Retinal pigment epithelial cell (primary cell): ENCODE measurements around the gene KIDINS220.

Source experiments
- DNase-seq: peaks from one replicate; pipeline ENCODE4 v3.0.0-alpha.2; 2010; ENCODE audit warnings: low read depth
- H3K4me3 ChIP-seq: 2 replicates; pipeline ENCODE4 v1.5.1; 2011; ENCODE audit warnings: mild to moderate bottlenecking, low read length, control low read depth, moderate library complexity
- TF ChIP-seq, protein P1 (sequence below): conservative IDR thresholded peaks from 2 replicates; pipeline ENCODE4 v1.5.1; 2011; ENCODE audit warnings: low read depth, low read length, control low read depth, inconsistent platforms

Gene KIDINS220

DNA sequence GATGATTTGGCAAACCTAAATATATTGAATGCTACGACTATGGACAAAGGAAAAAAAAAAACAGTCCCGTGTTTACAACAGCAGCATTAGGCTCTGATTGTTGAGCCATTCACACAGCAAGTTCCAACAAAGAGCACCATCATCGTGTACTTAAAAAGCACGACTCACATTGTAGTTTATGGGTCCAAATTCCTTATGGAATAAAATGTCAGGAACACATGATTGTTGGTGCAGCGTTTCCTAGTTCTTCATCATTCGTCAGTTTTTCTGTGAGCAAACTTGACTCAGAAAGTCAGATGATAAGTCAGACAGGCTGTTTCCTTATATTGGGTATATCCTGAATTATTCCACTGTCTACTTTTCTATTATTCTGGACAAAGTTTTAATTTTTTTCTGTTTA, 10.0 kb upstream of the KIDINS220 start:
- H3K4me3 ChIP-seq, result no peak overlapping the region
- no peak for DNase-seq
- TF ChIP-seq, protein P1, sequence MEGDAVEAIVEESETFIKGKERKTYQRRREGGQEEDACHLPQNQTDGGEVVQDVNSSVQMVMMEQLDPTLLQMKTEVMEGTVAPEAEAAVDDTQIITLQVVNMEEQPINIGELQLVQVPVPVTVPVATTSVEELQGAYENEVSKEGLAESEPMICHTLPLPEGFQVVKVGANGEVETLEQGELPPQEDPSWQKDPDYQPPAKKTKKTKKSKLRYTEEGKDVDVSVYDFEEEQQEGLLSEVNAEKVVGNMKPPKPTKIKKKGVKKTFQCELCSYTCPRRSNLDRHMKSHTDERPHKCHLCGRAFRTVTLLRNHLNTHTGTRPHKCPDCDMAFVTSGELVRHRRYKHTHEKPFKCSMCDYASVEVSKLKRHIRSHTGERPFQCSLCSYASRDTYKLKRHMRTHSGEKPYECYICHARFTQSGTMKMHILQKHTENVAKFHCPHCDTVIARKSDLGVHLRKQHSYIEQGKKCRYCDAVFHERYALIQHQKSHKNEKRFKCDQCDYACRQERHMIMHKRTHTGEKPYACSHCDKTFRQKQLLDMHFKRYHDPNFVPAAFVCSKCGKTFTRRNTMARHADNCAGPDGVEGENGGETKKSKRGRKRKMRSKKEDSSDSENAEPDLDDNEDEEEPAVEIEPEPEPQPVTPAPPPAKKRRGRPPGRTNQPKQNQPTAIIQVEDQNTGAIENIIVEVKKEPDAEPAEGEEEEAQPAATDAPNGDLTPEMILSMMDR, result no peak

- TF ChIP-seq, protein P1, result no peak
- no peak for DNase-seq
- no peak overlapping the region for H3K4me3 ChIP-seq
These were observed 4.5 kb upstream of the KIDINS220 start for GRCh38 chr2:8841932-8842331.

DNA sequence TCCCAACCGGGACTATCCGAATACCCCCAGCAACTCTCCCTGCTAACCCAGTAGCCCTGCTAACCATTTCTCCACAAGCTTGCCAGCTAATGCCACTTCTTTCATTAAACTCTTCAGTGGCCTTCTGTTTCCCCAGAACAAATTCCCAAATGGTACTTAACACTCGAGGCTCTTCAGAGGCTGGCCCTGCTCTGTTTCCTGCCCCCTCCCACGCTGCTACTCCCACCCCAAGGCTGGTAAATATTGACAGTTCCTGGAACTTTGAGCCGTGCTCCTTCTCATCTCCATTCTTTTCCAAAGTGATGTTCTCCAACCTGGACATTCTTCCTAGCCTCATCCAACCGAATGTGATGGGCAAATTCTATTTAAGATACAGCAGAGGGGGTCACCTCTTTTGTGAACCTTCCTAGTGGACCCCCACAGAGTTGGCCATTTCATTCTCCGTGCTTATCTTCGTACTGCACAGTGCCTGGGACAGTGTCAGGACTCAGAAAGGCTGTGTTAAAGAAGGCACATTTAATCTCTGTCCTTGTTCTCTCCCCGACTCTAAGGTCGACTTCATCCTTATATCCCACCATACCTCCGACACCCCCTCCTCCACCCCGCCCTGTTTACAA, 3.2 kb upstream of the KIDINS220 start:
- H3K4me3 ChIP-seq, result no peak overlapping the region
- no peak for DNase-seq
- TF ChIP-seq, protein P1, result no peak

DNA sequence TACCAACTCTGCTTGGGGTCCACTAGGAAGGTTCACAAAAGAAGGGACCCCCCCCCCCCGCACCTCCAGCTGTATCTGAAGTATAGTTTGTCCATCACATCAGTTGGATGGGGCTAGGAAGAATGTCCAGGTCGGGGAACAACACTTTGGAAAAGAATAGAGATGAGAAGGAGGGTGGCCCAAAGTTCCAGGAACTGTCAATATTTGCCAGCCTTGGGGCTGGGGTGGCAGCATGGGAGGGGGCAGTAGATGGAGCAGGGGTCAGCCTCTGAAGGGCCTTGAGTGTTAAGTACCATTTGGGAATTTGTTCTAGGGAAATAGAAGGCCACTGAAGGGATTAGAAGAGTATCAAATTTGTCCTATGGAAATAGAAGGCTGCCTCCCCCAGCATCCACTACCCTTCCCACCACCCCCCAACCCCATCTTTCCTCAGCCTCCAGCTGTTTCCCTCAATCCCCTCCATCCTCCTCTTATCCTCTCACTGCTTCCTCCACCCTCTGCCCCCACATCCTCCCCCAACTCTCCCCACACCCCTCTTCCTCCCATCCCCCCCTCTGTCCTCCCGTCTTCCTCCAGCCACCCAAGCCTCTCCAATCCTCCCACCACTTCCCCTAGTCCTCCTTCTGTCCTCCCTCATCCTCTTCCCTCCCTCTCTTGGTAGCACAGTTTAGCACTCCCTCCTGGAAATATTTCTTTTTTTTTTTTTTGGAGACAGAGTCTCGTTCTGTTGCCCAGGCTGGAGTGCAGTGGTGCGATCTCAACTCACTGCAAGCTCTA, 2.0 kb upstream of the KIDINS220 start:
- TF ChIP-seq, protein P1, result no peak
- no peak for DNase-seq
- H3K4me3 ChIP-seq, result no peak overlapping the region

GRCh38 chr2:8837795-8838140, 355 bp upstream of the KIDINS220 start:
- no peak for DNase-seq

GRCh38 chr2:8835279-8835678, 2.1 kb downstream of the KIDINS220 start:
- H3K4me3 ChIP-seq, result no peak overlapping the region
- no peak for DNase-seq
- TF ChIP-seq, protein P1, result no peak

More at GRCh38 chr2:8837795-8838140, 355 bp upstream of the KIDINS220 start:
- TF ChIP-seq, protein P1, result no peak
- peak overlapping the region; percentile 27 for H3K4me3 ChIP-seq

GRCh38 chr2:8833853-8834252, 3.6 kb downstream of the KIDINS220 start:
- TF ChIP-seq, protein P1, result no peak
- no peak for DNase-seq
- H3K4me3 ChIP-seq, result no peak overlapping the region
